Natural killer cell (primary cell): ENCODE measurements around the gene LIN9. TPM values are rescaled to one million over a fixed set of nuclear protein-coding genes. Genes with fewer than 3 reads are reported as not detected.

ENCODE experiments used
- ATAC-seq, 3 donors: fragments of 150-1000 bp in 2 of 3; fragments of 200-7000 bp in 1 of 3; cut with Tn5 transposase; 1 replicate in 1 of 3; 2 replicates in 2 of 3; pipeline ENCODE4 v1.10.0; 2021; ENCODE audit warnings: mild to moderate bottlenecking in 2 of 3, moderate library complexity in 2 of 3
- DNase-seq, 2 donors: peaks; one replicate each; pipeline versions ENCODE4 v3.0.0 to v3.0.0-alpha.2; 2013 to 2021; ENCODE audit warnings: mixed read lengths in 1 of 2
- H3K27ac ChIP-seq: one replicate; pipeline ENCODE4 v1.5.1; 2013; ENCODE audit warnings: mild to moderate bottlenecking, low read length
- H3K27me3 ChIP-seq: one replicate; pipeline ENCODE4 v1.6.1; 2013; ENCODE audit warnings: low read length; ENCODE audit not compliant: control insufficient read depth, insufficient read depth
- H3K36me3 ChIP-seq: one replicate; pipeline ENCODE4 v1.6.1; 2013; ENCODE audit warnings: low read length; ENCODE audit not compliant: control insufficient read depth, insufficient read depth
- H3K4me1 ChIP-seq: one replicate; pipeline ENCODE4 v1.6.1; 2013; ENCODE audit warnings: low read length; ENCODE audit not compliant: control insufficient read depth, insufficient read depth
- H3K4me3 ChIP-seq: one replicate; pipeline ENCODE4 v1.5.1; 2013; ENCODE audit warnings: low read length
- H3K9me3 ChIP-seq: one replicate; pipeline ENCODE4 v1.6.1; 2013; ENCODE audit warnings: low read length; ENCODE audit not compliant: control insufficient read depth, insufficient read depth
- H3K27ac Mint-ChIP-seq, 2 donors: one replicate each; pipeline ENCODE4 v1.8.0; 2022; ENCODE audit warnings: mild to moderate bottlenecking in 2 of 2, mixed read lengths in 2 of 2, moderate library complexity in 1 of 2
- H3K27me3 Mint-ChIP-seq, 2 donors: one replicate each; pipeline ENCODE4 v1.8.0; 2022; ENCODE audit warnings: low read depth in 2 of 2, mixed read lengths in 2 of 2
- H3K36me3 Mint-ChIP-seq: one replicate; pipeline ENCODE4 v1.8.0; 2022; ENCODE audit warnings: mixed read lengths
- H3K4me1 Mint-ChIP-seq, 2 donors: one replicate each; pipeline ENCODE4 v1.8.0; 2022; ENCODE audit warnings: mixed read lengths in 2 of 2
- H3K4me3 Mint-ChIP-seq: one replicate; pipeline ENCODE4 v1.8.0; 2022; ENCODE audit warnings: mild to moderate bottlenecking, moderate library complexity, mixed read lengths
- H3K9me3 Mint-ChIP-seq, 2 donors: one replicate each; pipeline ENCODE4 v1.8.0; 2022; ENCODE audit warnings: mixed read lengths in 2 of 2
- WGBS: methylation state at CpG from one replicate; pipeline ENCODE4 v1.1.7; 2013; ENCODE audit warnings: missing lambda C conversion rate; ENCODE audit not compliant: insufficient coverage; 5-methylcytosine and 5-hydroxymethylcytosine counted together
- intact Hi-C: fragments of 100-400 bp; cut with micrococcal nuclease; formaldehyde crosslinking; loops from one replicate; pipeline ENCODE4 v1.14.2; 2022
- total RNA-seq, 4 donors: library from RNA; stranded (reverse); fragments of 120-200 nt in 1 of 4; gene quantifications; one replicate each; pipeline versions ENCODE4 v1.2.3 to v1.2.4, GENCODE V29; 2013 to 2022
- TF ChIP-seq, protein P1 (sequence below): fragments of 200-600 bp; IDR thresholded peaks from one replicate; pipeline ENCODE4 v1.8.0; 2022; ENCODE audit warnings: antibody characterized with exemption

Gene LIN9, protein sequence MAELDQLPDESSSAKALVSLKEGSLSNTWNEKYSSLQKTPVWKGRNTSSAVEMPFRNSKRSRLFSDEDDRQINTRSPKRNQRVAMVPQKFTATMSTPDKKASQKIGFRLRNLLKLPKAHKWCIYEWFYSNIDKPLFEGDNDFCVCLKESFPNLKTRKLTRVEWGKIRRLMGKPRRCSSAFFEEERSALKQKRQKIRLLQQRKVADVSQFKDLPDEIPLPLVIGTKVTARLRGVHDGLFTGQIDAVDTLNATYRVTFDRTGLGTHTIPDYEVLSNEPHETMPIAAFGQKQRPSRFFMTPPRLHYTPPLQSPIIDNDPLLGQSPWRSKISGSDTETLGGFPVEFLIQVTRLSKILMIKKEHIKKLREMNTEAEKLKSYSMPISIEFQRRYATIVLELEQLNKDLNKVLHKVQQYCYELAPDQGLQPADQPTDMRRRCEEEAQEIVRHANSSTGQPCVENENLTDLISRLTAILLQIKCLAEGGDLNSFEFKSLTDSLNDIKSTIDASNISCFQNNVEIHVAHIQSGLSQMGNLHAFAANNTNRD
- total RNA-seq: 1 to 10 TPM; 1.3 to 2.9 (median 2.4) TPM
- total RNA-seq (2013): 5.2 TPM

DNA sequence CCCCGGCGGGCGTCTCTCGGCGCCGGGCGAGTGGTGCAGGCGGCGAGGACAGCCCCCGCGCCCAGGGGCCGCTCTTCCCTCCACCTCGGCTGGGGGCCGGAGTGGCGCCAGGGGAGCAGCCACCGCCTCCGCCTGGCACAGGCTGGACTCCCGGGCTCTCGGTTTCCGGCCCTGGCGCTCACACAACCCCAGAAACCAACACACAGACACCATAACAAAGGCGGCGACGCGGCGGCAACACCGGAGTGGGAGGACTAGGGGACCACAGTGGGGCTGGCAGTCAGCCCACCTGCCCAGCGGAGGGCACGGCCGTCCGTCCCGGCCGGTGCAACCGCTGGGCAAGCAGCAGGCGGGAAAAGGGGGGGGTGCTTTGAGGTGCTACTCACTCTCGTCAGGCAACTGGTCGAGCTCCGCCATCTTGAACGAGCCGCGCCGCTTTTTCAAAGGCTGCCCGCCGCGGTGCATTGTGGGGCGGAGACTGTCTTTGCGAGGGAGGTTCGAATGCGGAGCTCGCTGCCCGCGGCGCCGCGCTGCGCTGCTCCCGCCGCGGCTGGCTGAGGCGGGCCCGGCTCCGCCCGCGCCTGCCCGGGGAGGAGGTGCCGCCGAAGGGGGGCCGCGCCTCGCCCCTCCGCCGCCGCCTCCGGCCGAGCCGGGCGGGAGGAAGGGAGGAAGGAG is at the start of gene LIN9:
LIN9 (minus strand) TSS at position 442 of the 675 bp plus-strand sequence; CDS start at position 417, 25 bp downstream.
- peaks cover 6 to 7% of the 10 kb centered on the region in 2 donors for H3K4me1 Mint-ChIP-seq
- H3K4me3 ChIP-seq: peak within 1 kb of the TSS; percentile 100
- no peaks in the 10 kb centered on the region for H3K27me3 ChIP-seq
- no peaks in the 10 kb centered on the region for H3K9me3 ChIP-seq
- H3K27me3 Mint-ChIP-seq: peaks cover 9 to 10% of the 10 kb centered on the region in 2 donors
- peak within 1 kb of the TSS; percentile 86 for H3K4me3 Mint-ChIP-seq
- intact Hi-C loops: loop anchor here (2.0 kb wide), 1 partner anchor 122 kb away; the partner anchor contains the start of gene ACBD3
- under 1% methylated on average over 77 of the region's 77 CpGs for WGBS
- H3K27ac ChIP-seq: peak within 1 kb of the TSS; percentile 61
- peaks cover 11% of the 10 kb centered on the region for H3K4me1 ChIP-seq
- no peaks in the 10 kb centered on the region for H3K36me3 Mint-ChIP-seq
- H3K36me3 ChIP-seq: no peaks in the 10 kb centered on the region
- H3K27ac Mint-ChIP-seq: peak within 1 kb of the TSS in 1 of 2 donors; percentile 81
- TF ChIP-seq, protein P1, sequence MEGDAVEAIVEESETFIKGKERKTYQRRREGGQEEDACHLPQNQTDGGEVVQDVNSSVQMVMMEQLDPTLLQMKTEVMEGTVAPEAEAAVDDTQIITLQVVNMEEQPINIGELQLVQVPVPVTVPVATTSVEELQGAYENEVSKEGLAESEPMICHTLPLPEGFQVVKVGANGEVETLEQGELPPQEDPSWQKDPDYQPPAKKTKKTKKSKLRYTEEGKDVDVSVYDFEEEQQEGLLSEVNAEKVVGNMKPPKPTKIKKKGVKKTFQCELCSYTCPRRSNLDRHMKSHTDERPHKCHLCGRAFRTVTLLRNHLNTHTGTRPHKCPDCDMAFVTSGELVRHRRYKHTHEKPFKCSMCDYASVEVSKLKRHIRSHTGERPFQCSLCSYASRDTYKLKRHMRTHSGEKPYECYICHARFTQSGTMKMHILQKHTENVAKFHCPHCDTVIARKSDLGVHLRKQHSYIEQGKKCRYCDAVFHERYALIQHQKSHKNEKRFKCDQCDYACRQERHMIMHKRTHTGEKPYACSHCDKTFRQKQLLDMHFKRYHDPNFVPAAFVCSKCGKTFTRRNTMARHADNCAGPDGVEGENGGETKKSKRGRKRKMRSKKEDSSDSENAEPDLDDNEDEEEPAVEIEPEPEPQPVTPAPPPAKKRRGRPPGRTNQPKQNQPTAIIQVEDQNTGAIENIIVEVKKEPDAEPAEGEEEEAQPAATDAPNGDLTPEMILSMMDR: no peak
- no peaks in the 10 kb centered on the region for H3K9me3 Mint-ChIP-seq
- ATAC-seq: peak; percentile 93 to 94 (median 93)
- DNase-seq: peak; percentile 89 to 94

DNA sequence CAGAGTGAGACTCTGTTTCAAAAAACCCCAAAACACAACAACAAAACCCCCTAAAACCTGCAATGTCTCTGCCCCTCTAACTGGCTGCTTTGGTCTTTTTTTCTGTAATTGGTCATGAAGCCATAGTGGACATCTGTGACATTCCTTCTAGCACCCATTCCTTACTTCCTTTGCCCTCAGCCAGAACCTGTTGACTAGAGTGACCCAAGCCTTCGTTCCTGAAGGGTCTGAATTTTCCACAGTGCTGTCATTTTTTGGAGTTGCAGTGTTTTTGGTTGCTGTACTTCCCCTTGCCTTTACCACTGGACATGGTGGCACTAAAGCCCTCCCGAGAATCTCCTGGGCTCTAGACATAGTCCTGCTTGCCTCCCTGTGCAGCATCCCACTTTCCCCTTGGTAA is 48.5 kb upstream of the LIN9 start:
- Mint-ChIP-seq H3K4me1 (no peaks in the 10 kb centered on the region), H3K4me3 (no peak overlapping the region), H3K9me3 (no peaks in the 10 kb centered on the region), H3K27ac (no peak overlapping the region), H3K27me3 (no peaks in the 10 kb centered on the region), H3K36me3 (peaks cover 5% of the 10 kb centered on the region)
- no peaks in the 10 kb centered on the region for H3K9me3 ChIP-seq
- no peak overlapping the region for H3K27ac ChIP-seq
- no peaks in the 10 kb centered on the region for H3K27me3 ChIP-seq
- no peaks in the 10 kb centered on the region for H3K4me1 ChIP-seq
- WGBS: 94% methylated on average over 2 of the region's 2 CpGs
- H3K36me3 ChIP-seq: peaks cover 42% of the 10 kb centered on the region
- H3K4me3 ChIP-seq: no peak overlapping the region
- ATAC-seq (no peak), DNase-seq (no peak)
- TF ChIP-seq, protein P1: no peak
- intact Hi-C loops: no loop called here

DNA sequence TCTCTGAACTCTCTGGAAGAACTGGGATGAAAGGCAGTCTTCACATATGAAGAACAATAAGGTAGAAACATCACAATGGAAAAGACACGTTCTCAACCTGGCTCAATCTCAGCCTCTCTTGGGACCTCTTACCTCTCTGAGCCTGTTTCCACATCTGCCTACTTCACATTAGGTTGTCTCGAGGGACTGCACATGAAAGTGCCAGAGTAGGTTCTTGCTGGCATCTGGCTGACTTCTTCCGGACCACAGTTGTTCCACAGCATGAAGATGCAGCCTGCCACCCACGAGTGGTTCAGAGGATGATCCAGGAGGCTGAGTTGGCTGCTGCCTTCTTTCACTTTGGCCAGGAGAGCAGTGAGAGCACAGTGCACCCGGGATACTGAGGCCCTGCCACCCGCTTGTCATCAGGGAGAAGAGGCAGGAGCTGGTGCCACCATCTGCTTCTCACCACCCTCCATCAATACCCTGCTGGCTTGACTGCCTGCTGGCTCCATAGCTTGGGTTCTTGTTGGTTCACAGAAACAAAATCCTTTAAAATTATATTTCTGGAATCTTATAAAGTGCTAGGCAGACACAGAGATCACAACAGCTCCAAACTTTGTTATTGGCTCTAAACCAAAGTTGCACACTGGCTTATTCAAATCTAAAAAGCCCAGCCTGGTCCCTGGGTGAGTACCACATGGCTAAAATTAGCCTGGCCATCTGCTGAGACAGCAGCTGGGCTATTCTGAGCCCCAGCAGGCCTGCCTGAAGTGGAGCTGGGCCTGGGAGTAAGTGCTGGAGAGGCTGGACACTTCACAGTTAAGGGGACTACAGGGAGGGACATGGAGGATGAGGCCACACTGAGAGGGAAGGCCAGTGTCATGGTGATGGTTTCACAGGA is 46.9 kb upstream of the LIN9 start:
- Mint-ChIP-seq H3K27ac (peak overlapping the region; percentile 41 to 54), H3K4me3 (no peak overlapping the region), H3K4me1 (no peaks in the 10 kb centered on the region), H3K36me3 (no peaks in the 10 kb centered on the region), H3K27me3 (no peaks in the 10 kb centered on the region), H3K9me3 (no peaks in the 10 kb centered on the region)
- no peak for DNase-seq
- Histone ChIP-seq H3K36me3 (peaks cover 29% of the 10 kb centered on the region), H3K27me3 (no peaks in the 10 kb centered on the region), H3K4me1 (no peaks in the 10 kb centered on the region), H3K9me3 (no peaks in the 10 kb centered on the region), H3K27ac (no peak overlapping the region), H3K4me3 (no peak overlapping the region)
- intact Hi-C loops: no loop called here
- 87% methylated on average over 6 of the region's 6 CpGs for WGBS
- ATAC-seq: no peak
- TF ChIP-seq, protein P1: no peak
